NCI-H510A treated with DMSO at 0.1 percent for 48 hours (cell line): ENCODE measurements around the gene KIF22.
"Not testable (repeated sequence)": the region's sequence is repeated elsewhere in the genome, so short reads cannot be mapped to it uniquely, and the experiment has no call there.

ENCODE experiments used
- DNase-seq: peaks from one replicate; lab custom pipeline; 2025; lab: John Stamatoyannopoulos, UW

Gene KIF22

DNA sequence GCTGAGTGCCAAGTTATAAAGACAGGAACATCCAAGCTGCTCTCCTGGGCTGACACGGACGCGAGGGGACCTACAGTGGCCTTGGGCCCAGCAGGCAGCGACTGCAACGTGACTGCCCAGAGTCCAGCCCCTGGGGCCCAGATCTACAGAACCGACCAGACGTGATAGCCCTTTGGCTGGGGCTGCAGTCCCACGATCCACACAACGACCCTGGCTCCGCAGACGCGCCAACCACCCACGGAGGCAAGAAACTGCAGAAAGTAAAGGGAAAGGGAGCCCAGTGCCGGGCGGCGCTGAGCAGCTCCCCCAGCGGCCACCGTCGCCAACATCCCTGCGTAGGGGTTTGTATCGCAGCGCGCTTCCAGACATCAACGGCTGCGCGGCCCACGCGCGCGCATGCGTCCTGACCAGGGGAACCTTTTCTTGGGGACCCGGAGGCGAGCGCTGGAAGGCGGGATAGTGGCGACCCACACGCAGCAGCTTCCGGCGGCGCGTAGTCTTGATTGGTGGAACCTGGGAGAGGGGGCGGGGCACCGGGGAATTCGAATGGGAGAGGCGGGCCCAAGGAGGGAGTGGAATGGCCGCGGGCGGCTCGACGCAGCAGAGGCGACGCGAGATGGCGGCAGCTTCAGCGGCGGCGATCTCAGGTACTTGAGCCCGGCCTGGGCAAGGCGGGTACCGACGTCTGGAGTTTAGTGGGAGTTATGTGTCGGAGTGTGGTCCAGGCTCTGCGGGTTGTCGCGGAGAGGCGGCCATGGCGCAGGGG is at the start of gene KIF22:
Gene KIF22 (plus strand): TSS at position 569 of the 766 bp plus-strand sequence. CDS start 9 bp downstream, at position 578.
- peak; percentile 99 for DNase-seq

DNA sequence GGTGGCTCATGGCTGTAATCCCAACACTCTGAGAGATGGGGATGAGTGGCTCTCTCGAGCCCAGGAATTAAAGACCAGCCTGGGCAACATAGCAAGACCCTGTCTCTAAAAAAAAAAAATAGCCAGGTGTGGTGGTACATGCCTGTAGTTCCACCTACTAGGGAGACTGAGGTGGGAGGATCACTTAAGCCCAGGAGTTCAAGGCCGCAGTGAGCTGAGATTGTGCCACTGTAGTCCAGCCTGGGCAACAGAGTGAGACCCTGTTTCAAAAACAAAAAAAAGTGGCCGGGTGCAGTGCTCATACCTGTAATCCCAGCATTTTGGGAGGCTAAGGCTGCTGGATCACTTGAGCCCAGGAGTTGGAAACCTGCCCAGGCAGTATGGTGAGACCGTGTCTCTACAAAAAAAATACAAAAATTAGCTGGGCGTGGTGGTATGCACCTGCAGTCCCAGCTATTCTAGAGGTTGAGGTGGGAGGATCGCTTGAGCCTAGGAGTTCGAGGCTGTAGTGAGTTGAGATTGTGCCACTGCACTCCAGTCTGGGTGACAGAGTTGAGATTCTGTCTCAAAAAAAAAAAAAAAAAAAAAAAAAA is 47.8 kb upstream of the KIF22 start:
- no peak for DNase-seq

DNA sequence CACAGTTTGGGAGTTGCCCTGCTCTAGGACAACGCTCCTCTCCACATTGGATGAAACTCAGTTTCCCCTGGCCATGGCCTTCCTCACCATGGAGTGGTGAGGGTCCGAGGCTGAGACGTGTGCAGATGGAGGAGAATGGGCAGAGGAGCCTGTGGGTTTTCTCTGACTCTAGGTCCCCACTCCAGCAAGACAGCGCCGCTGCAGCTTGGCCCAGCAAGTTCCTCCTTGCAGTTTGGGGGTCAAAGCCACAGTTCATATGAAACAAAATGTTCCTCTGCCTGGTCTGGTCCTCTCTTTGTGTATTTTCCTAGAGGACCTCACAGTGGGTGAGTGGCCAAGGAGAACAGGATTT is 47.1 kb upstream of the KIF22 start:
- DNase-seq, result no peak

DNA sequence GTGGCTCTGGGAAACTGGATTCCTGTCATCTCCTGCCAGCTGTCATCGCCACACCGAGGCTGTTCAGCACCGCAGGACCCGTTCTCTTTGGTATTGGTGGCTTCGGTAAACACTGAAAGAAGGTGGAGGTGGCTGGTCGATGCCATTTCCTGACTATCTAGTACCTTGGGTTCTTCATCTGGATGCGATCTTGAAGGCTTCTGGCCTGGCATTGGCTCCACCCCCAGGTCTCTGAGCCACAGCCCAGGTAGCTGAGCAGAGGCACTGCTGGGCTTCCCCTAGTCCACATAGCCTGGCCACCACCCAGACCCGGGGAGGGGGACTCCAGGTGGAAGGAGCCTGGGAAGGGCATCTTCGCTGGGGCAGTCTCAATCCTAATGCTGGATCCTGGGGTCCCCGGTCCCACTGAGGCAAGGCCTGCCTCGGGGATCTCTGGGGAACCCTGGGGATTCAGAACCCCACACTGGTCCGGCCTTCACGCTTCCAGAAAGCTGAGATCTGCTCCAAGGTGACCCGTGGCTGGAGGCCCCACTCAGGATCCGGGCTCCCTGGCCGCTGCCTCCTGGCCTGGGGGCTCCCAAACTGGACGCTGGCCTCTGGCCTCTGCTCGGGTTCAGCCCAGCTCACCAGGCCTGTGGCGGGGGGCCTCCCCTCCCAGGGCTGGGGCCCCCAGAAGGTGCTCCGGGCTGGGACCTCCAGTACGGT is 46.6 kb upstream of the KIF22 start:
- no peak for DNase-seq

DNA sequence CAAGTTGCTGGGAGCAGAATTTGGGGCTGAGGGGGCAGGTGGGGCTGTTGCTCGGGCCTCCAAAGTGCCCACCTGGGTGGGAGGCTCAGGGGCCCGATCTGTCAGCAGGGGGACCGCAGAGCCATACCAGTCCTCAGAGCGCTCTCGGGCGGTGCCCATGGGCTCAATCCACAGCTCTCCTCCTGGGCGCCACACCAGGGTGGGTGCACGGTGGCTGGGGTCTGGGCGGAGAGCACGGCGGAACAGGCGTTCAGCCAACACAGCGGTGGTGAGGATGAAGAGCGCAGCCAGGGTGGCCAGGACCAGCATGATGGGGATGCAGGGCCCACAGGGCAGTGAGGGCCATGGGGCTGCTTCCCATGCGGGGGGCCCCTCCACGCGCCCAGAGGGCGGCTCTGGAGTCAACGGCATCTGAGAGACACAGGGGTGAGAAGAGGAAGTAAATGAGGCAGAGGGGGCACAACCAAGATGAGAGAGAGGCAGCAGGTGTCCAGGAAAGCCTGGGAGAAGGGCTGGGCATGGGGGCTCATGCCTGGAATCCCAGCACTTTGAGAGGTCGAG is 45.9 kb upstream of the KIF22 start:
- DNase-seq, result no peak

DNA sequence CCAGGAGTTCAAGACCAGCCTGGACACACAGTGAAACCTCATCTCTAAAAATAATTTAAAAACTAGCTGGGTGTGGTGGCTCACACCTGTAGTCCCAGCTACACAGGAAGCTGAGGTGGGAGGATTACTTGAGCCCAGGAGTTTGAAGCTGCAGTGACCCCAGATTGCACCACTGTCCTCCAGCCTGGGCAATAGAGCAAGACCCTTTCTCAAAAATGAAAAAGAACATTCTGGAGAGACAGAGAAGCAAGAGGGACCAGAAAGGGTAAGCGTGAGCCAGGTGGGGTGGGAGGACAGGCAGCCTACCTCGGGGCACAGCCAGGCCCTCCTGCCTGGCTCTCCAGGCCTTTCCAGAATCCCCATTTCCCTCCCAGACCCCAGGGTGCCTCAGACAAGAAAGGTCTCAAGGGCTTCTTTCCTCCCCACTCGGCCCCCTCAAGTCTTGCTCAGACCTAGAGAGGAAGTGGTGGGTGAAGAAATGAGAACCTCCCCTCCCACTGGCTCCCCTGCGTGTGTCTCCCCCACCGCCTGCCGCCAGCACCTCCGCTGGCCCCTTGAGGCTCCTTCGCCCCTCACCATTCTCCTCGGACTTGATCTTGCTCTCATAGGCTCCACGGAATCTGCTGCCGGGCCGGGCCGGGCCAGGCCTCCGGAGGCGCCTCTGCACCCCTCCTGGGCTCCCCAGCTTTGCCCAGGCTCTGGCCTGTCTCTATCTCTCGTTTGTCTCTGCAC is 45.3 kb upstream of the KIF22 start:
- DNase-seq, result no peak

DNA sequence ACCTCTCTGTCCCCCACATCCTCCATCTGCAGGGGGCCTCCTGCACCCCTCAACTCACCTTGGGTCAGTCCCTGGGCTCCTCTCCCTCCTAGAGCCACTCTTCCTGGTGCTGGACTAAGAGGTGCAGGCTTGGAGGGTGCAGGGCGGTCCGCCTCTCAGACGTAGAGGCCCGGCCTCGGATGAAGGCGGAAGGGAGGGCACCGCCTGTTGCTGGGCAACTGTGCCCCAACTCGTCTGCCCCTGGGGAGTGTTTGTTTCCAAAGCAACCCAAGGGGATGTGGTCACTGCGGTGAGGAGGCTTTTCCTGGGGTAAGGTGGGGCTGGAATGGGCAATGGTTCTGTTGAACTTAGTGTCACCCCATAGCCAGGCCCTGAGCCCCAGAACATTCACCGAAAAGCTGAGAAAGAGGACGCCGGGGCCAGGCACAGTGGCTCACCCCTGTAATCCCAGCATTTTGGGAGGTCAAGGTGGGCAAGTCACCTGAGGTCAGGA is 44.7 kb upstream of the KIF22 start, which contains the start of gene C16orf54:
Gene C16orf54 (minus strand): TSS at position 138 of the 493 bp plus-strand sequence. CDS start 1,039 bp downstream, outside the sequence.
- no peak for DNase-seq

DNA sequence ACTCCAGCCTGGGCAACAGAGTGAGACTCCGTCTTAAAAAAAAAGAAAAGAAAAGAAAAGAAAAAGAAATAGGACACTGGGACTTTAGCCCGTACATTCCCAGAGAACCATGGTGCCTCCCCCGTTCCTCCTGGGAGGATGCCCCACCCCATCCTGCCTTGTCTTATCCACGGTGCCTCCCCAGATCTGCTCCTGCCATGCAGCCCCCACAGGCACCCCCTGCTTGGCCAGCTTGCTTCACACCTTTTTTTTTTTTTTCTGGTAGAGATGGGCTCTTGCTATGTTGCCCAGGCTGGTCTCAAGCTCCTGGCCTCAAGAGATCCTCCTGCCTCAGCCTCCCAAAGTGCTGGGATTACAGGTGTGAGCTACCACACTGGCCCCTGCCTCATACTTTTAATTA is 44.0 kb upstream of the KIF22 start:
- not testable (repeated sequence) for DNase-seq

DNA sequence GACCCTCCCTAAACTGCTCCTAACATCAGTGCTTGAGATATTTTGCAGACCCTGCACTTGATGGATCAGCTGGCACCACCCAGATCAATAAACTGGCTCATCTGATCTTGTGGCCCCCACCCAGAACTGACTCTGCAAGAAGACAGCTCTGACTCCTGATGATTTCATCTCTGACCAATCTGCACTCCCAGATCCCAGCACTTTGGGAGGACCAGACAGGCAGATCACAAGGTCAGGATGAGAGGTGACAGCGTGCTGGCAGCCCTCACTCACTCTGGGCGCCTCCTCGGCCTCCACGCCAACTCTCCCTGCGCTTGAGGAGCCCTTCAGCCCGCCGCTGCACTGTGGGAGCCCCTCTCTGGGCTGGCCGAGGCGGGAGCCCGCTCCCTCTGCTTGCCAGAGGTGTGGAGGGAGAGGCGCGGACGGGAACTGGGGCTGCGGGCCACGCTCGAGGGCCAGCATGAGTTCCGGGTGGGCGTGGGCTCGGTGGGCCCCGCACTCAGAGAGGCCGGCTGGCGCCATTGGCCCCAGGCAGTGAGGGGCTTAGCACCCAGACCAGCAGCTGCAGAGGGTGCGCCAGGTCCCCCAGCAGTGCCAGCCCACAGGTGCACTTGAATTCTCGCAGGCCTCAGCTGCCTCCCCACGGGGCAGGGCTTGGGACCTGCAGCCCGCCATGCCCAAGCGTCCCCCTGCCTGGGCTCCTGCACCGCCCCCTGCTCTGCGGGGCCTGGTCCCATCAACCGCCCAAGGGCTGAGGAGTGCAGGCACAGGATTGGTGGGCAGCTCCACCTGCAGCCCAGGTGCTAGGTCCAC is 42.4 kb upstream of the KIF22 start:
- no peak for DNase-seq

DNA sequence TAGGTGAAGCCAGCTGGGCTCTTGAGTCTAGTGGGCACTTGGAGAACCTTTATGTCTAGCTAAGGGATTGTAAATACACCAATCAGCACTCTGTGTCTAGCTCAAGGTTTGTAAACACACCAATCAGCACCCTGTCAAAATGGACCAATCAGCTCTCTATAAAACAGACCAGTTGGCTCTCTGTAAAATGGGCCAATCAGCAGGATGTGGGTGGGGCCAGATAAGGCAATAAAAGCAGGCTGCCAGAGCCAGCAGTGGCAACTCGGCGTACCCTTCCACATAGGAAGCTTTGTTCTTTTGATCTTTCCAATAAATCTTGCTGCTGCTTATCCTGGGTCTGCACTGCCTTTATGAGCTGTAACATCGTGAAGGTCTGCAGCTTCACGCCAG is 41.8 kb upstream of the KIF22 start:
- DNase-seq, result not testable (repeated sequence)

DNA sequence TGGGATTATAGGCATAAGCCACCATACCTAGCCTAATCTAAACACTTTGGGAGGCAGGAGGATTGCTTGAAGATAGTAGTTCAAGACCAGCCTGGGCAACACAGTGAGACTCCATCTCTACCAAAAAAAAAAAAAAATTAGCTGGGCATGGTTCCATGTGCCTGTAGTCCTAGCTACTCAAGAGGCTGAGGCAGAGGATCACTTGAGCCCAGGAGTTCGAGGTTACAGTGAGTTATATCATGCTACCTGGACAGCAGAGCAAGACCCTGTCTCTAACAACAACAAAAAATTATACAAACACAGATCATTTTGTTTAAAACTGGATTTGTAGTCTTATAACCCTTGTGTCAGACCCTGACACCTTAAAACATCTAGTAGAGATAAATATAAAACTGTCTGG is 37.0 kb upstream of the KIF22 start:
- no peak for DNase-seq

DNA sequence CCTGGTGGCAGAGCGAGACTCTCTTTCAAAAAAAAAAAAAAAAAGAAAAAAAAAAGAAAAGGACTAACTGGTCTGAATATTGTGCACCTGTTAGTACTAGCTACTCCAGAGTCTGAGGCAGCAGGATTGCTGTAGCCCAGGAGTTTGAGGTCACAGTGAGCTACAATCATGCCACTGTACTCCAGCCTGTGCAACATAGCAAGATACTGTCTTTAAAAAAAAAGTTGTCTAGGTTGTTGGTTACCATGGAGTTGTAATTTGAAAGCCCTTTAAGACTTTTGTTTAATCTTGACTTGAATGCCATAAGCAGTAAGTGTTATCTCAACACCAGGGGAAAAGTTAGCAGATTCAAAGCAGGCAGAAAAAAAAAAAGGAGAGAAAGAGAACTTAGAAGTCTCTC is 33.9 kb upstream of the KIF22 start:
- no peak for DNase-seq

DNA sequence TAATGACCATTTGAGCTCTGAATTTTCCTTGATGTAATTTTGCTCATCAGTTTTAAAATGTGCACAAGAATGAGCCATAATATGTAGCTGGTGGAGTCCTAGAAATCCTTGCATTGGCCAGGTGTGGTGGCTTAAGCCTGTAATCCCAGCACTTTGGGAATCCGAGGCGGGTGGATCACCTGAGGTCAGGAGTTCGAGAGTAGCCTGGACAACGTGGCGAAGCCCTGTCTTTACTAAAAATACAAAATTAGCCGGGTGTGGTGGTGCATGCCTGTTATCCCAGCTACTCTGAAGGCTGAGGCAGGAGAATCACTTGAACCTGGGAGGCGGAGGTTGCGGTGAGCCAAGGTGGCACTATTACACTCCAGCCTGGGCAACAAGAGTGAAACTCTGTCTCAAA is 33.5 kb upstream of the KIF22 start:
- not testable (repeated sequence) for DNase-seq

DNA sequence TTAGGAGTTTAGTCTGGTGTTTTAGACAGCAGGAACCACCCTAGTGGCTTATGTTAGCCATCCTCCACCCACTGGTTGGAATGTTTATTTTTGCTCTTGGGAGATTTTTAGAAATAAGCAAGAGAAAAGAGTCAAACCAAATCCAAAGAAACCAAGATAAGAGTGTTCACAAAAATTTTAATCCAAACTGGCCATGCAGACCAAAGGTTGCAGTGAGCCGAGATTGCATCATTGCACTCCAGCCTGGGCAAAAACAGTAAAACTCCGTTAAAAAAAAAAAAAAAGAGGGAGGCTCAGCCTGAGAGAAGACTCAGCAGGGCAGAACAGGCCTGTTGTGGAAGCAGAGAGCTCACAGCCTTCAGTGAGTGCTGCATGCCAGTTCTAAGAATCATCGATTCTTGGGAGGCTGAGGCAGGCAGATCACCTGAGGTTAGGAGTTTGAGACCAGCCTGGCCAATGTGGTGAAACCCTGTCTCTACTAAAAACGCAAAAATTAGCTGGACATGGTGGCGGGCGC is 32.5 kb upstream of the KIF22 start:
- DNase-seq, result no peak

DNA sequence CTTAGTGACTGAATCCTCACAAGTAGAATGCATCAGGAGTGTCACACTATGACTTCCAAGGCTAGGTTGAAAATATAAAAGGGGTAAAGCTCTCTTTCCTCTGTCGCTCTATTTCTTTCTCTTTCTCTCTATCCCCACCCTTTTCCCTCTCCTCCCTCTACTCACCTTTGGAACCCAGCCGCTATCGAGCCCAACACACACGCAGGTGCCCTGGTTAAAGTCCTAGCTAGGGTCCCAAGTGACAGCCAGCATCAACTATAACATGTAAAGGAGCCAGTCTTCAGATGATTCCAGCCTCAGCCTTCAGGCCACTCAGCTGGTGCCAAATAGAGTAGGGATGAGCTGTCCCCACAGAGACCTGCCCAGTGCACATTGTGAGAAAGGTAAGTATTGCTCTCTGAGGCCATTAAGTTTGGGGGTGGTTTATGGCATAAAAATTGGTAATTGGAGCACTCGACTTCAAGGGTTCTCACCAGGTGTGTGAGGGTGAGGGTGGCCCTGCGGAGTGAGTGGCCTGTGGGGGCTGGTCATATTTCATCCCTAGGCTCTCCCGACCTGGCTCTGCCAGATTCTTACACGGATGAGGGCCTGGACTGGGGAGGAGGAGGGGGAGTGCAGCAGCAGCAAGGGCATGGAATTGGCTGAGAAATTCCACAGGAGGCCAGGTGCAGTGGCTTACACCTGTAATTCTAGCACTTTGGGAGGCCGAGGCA is 29.8 kb upstream of the KIF22 start:
- DNase-seq, result peak; percentile 95

DNA sequence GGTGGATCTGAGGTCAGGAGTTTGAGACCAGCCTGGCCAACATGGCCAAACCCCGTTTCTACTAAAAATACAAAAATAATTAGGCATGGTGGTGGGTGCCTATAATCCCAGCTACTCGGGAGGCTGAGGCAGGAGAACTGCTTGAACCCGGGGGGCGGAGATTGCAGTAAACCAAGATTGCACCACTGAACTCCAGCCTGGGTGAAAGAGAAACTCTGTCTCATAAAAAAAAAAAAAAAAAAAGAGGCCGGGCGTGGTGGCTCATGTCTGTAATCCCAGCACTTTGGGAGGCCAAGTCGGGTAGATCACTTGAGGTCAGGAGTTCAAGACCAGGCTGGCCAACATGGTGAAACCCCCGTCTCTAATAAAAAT is 29.3 kb upstream of the KIF22 start:
- not testable (repeated sequence) for DNase-seq

DNA sequence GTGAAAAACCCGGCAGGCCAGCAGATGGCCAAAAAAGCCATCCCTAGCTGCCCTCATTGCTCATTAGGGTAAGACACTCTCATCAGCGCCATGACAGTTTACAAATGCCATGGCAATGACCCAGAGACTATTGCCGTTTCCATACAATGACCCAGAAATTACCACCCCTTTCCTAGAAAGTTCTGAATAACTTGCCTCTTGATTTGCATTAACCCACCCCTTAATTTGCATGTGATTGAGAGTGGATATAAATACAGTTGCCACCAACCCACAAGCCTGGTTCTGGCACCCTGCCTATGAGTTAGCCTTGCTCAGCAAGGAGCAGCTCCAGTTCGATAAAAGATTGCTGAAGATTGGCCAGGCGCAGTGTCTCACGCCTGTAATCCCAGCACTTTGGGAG is 28.7 kb upstream of the KIF22 start:
- no peak for DNase-seq

DNA sequence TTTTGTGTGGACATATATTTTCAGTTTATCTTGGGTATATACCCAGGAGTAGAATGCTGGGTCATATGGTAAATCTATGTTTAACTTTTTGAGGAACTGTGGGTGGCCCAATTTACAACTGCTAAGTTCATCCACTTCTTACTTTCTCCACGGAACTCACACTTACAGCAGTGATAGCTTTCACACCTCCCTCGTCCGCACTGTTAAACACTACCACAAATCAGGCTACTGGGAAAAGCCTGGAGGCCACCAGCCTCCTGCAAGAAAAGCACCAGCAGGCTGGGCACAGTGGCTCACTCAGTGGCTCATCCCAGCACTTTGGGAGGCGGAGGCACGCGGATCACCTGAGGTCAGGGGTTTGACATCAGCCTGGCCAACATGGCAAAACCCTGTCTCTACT is 27.2 kb upstream of the KIF22 start:
- DNase-seq, result no peak

DNA sequence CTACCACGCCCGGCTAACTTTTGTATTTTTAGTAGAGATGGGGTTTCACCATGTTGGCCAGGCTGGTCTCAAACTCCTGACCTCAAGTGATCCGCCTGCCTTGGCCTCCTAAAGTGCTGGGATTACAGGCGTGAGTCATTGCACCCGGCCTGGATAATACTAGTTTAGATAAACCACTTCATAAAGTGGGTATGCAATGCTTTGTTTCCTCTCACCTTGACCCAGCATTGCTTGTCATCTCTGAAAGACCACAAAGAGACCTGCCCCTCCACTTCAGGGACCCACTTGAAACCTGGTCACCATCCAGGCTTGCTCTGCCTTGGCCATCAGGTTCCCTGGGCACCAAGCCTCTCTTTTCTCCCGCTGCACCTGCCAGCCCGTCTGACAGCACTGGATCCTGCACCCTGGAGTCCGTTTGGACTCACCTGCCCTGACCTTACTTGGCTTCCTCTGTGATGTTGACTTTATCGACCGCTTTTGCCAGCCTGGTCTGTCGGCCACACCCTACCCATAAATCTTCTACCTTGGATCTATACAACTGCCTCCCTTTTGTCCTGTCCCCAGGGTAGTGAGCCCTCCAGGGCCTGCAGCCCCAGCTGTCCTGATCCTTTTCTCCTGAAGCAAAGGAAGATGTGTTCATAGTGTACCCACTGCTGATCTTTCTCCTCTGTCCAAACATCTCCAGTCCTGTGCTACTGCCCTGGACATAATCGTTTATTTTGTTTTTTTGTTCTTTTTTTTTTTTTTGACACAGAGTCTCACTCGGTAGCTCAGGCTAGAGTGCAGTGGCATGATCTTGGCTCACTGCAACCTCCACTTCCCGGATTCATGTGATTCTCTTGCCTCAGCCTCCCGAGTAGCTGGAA is 25.2 kb upstream of the KIF22 start:
- peak; percentile 100 for DNase-seq
